AG04450 (cell line): Measurements from ENCODE around the gene TRABD2A. TPM values are rescaled to one million over a fixed set of nuclear protein-coding genes. Genes with fewer than 3 reads are reported as not detected.

Source experiments
- CTCF ChIA-PET: fragments of 300-600, 350-600 bp; formaldehyde crosslinking; extraction: SDS; loops from one replicate; lab custom pipeline; 2022; ENCODE audit warnings: antibody characterized with exemption, inconsistent platforms; lab: Charles Lee
- POLR2A ChIA-PET: fragments of 350-600 bp; formaldehyde crosslinking; extraction: SDS; loops from one replicate; lab custom pipeline; 2021; ENCODE audit warnings: antibody characterized with exemption, inconsistent platforms; lab: Yijun Ruan, JAX
- DNase-seq: peaks from one replicate; pipeline ENCODE4 v3.0.0-alpha.2; 2011; ENCODE audit warnings: low read depth, low spot score
- H3K27ac ChIP-seq: one replicate; pipeline ENCODE4 v1.5.1; 2012; ENCODE audit warnings: low read depth, low read length, control low read depth
- H3K27me3 ChIP-seq: one replicate; pipeline ENCODE4 v1.6.0; 2012; ENCODE audit warnings: low read length; ENCODE audit not compliant: control insufficient read depth, insufficient read depth
- H3K4me3 ChIP-seq: 2 replicates; pipeline ENCODE4 v1.5.1; 2011; ENCODE audit warnings: mild to moderate bottlenecking, low read depth, low read length, control low read depth
- H3K9me3 ChIP-seq: 2 replicates; pipeline ENCODE4 v1.5.1; 2012; ENCODE audit warnings: low read length; ENCODE audit not compliant: control insufficient read depth, insufficient read depth
- polyA plus RNA-seq: library from polyadenylated mRNA; depleted of rRNA; stranded (reverse); fragments of >200 nt; gene quantifications from 2 replicates; pipeline ENCODE4 v1.2.3, GENCODE V29; 2011
- TF ChIP-seq, protein P1 (sequence below): IDR thresholded peaks from 2 replicates; pipeline ENCODE4 v1.5.1; 2011; ENCODE audit warnings: low read depth, low read length, control low read depth, inconsistent platforms

The TRABD2A gene
- polyA plus RNA-seq, 1 experiment, result 30.2 TPM

DNA sequence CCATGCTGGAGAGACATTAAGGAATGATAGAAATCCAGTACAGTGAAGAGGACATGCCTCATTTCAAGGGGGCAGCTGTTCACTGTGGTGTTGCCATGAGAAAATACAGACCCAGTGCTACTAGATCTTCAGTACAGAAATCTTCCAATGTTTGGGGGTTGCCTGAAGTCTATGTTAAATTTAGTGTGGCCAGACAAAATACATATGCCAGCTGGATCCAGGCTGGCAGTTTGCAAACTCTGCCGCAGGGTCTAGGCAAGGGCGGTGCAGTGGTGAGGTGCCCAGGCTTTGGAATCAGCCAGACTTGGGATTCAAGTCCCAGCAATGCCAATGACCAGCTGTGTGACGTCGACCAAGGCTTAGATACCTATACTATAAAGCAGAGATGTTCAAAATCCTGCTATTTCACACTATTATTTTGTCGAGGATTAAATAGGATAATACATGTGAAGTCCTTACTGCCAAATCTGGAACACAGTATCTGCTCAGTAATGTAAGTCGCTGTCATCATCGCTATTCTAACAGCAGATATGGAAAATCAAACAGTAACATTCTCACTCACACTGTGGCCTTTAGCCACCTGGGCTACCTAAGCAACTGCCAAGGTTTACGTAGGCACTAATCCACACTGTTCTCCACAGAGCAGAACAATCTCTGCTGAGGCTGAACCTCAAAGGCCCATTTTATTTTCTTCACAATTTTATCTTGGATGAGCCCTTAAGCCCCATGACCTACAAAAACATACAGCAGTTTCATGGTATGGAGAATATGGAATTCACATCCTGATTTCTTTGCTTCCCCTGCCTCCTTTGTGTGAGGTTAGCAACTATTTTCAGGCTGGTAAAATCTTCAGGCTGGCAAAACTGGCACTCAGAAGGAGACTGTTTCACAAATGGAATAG is 18.7 kb upstream of the TRABD2A start:
- H3K27me3 ChIP-seq, result no peaks in the 10 kb centered on the region
- TF ChIP-seq, protein P1, sequence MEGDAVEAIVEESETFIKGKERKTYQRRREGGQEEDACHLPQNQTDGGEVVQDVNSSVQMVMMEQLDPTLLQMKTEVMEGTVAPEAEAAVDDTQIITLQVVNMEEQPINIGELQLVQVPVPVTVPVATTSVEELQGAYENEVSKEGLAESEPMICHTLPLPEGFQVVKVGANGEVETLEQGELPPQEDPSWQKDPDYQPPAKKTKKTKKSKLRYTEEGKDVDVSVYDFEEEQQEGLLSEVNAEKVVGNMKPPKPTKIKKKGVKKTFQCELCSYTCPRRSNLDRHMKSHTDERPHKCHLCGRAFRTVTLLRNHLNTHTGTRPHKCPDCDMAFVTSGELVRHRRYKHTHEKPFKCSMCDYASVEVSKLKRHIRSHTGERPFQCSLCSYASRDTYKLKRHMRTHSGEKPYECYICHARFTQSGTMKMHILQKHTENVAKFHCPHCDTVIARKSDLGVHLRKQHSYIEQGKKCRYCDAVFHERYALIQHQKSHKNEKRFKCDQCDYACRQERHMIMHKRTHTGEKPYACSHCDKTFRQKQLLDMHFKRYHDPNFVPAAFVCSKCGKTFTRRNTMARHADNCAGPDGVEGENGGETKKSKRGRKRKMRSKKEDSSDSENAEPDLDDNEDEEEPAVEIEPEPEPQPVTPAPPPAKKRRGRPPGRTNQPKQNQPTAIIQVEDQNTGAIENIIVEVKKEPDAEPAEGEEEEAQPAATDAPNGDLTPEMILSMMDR, result no peak
- ChIA-PET CTCF (interaction anchor here (0.9 kb wide), 1 partner anchor 26 kb away, joined by 3 read pairs; no protein-coding TSS in a partner anchor), POLR2A (no interaction called here)
- H3K9me3 ChIP-seq, result no peaks in the 10 kb centered on the region
- no peak overlapping the region for H3K27ac ChIP-seq
- DNase-seq, result no peak
- H3K4me3 ChIP-seq, result no peak overlapping the region

DNA sequence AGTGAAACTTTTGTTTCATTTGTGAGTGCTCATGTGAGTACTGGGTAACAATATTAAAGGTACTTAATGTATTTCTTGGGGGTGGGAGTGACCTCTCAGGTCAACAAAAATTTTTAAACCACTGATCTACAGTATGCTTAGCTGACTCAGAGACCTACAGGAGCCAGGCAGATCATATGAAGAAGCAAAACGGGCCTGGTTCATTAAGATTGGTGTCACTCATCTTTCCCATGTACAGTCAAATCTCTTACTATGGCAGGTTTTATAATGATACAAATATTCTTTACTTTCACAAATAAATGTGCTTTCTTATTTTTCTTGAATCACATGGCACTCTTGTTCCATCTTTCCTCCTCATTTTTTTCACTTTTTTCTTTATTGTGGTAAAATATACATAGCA is 16.9 kb upstream of the TRABD2A start:
- no peak overlapping the region for H3K4me3 ChIP-seq
- CTCF ChIA-PET, result interaction anchor here (0.7 to 2.0 kb wide), 3 partner anchors 15 to 94 kb away, joined by 3 to 6 read pairs (median 4); no protein-coding TSS in a partner anchor
- H3K27me3 ChIP-seq, result no peaks in the 10 kb centered on the region
- H3K9me3 ChIP-seq, result no peaks in the 10 kb centered on the region
- no peak for DNase-seq
- no peak overlapping the region for H3K27ac ChIP-seq
- TF ChIP-seq, protein P1, result no peak
- POLR2A ChIA-PET, result interaction anchor here (0.7 to 1.3 kb wide), 4 partner anchors 9 to 404 kb away, joined by 3 to 13 read pairs (median 4); no protein-coding TSS in a partner anchor

DNA sequence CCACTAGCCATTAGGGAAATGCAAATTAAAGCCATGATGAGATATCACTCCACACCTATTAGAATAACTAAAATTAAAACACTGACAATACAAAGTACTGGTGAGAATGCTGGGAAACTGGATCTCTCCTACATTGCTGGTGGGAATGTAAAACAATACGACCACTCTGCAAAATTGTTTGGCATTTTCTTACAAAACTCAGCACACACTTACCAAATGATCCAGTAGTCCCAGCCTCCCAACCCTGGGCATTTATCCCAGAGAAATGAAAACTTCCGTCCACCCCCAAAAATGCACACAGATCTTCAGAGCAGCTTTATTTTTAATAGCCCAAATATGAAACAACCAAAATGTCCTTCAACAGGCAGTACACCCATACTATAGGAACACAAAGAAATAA is 15.7 kb upstream of the TRABD2A start:
- Histone ChIP-seq H3K27ac (no peak overlapping the region), H3K4me3 (no peak overlapping the region), H3K9me3 (no peaks in the 10 kb centered on the region), H3K27me3 (no peaks in the 10 kb centered on the region)
- ChIA-PET CTCF (no interaction called here), POLR2A (no interaction called here)
- TF ChIP-seq, protein P1, result no peak
- DNase-seq, result no peak

DNA sequence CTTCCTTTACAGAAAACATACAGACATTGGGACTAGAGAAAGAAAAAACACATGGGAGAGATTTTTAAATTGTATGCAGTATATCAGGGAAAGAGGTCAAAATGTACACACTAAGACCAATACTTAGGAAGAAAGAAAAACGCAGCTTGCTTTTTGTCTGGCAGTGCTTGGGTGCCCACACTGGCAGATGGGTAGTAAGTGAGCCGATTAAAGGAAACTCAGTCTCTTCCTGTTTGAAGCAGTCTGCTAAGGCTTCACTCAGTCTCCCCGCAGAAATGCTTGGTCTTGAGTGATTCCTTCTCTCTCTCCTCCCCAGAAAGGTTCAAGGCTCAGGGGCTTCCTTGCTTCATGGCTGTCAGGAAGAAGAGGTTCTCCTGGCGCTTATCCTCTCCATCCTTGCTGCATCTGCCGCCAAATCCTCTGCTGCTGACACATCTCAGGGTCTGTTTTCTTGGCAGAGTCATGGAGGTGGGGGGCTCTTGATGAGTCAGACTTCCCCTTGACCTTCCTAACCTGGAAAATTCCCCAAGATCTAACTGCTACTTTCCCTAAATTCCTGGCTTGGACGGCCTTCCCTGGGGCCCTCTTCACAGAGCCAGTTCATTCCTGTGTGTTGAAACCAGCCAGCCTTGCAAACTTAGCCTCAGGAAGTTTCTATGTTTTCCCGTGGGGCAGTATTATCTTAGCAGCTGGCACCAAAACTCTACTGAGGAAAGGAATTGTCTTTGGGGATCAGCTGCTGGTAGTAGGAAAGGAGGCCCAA is 14.1 kb upstream of the TRABD2A start:
- no peaks in the 10 kb centered on the region for H3K27me3 ChIP-seq
- H3K27ac ChIP-seq, result peak overlapping the region; percentile 77
- no peak overlapping the region for H3K4me3 ChIP-seq
- DNase-seq, result no peak
- ChIA-PET POLR2A (interaction anchor here (0.6 kb wide), 1 partner anchor 12 kb away, joined by 3 read pairs; no protein-coding TSS in a partner anchor), CTCF (interaction anchor here (1.8 kb wide), 1 partner anchor 31 kb away, joined by 9 read pairs; no protein-coding TSS in a partner anchor)
- no peaks in the 10 kb centered on the region for H3K9me3 ChIP-seq
- TF ChIP-seq, protein P1, result no peak
